Smooth muscle cell (in vitro differentiated cells): Measurements from ENCODE around the gene EXOSC7. TPM values are rescaled to one million over a fixed set of nuclear protein-coding genes. Genes with fewer than 3 reads are reported as not detected.

Source experiments
- DNase-seq: peaks from one replicate; lab custom pipeline; 2025; ENCODE audit not compliant: unreplicated experiment; lab: John Stamatoyannopoulos, UW
- H2AFZ ChIP-seq: fragments of 200-600 bp; sonication (generic); 2 replicates; pipeline ENCODE4 v1.6.0; 2016; ENCODE audit warnings: antibody characterized with exemption, low read depth, mild to moderate bottlenecking
- H3F3A ChIP-seq: fragments of 200-600 bp; sonication (generic); 2 replicates; pipeline ENCODE4 v1.6.0; 2017; ENCODE audit warnings: antibody characterized with exemption, low read depth
- H3K27ac ChIP-seq: fragments of 200-600 bp; sonication (generic); 2 replicates; pipeline ENCODE4 v1.5.1; 2016; ENCODE audit warnings: low read depth, mild to moderate bottlenecking
- H3K27me3 ChIP-seq: fragments of 200-600 bp; sonication (generic); 2 replicates; pipeline ENCODE4 v1.6.1; 2016; ENCODE audit warnings: low read depth, mild to moderate bottlenecking
- H3K36me3 ChIP-seq: fragments of 200-600 bp; sonication (generic); 2 replicates; pipeline ENCODE4 v1.5.1; 2016; ENCODE audit warnings: low read depth
- H3K4me1 ChIP-seq: fragments of 200-600 bp; sonication (generic); 2 replicates; pipeline ENCODE4 v1.5.1; 2016; ENCODE audit warnings: low read depth
- H3K4me2 ChIP-seq: fragments of 200-600 bp; sonication (generic); 2 replicates; pipeline ENCODE4 v1.6.0; 2016; ENCODE audit warnings: mild to moderate bottlenecking
- H3K4me3 ChIP-seq: fragments of 200-600 bp; sonication (generic); 2 replicates; pipeline ENCODE4 v1.5.1; 2016; ENCODE audit warnings: mild to moderate bottlenecking
- H3K79me2 ChIP-seq: fragments of 200-600 bp; sonication (generic); 2 replicates; pipeline ENCODE4 v1.6.0; 2016; ENCODE audit warnings: low read depth, mild to moderate bottlenecking
- H3K9ac ChIP-seq: fragments of 200-600 bp; sonication (generic); 2 replicates; pipeline ENCODE4 v1.6.0; 2016; ENCODE audit warnings: low read depth
- H3K9me3 ChIP-seq: fragments of 200-600 bp; sonication (generic); replicated peaks from 2 replicates; pipeline ENCODE4 v1.5.1; 2016; ENCODE audit warnings: low read depth
- H4K20me1 ChIP-seq: fragments of 200-600 bp; sonication (generic); 2 replicates; pipeline ENCODE4 v1.6.0; 2016; ENCODE audit warnings: low read depth
- CTCF ChIP-seq: fragments of 200-600 bp; sonication (generic); IDR thresholded peaks from 2 replicates; pipeline ENCODE4 v1.5.1; 2017; ENCODE audit warnings: borderline replicate concordance, mild to moderate bottlenecking, antibody characterized with exemption; ENCODE audit not compliant: insufficient read depth, poor library complexity, severe bottlenecking
- WGBS: methylation state at CpG from one replicate; pipeline ENCODE4 v1.1.7; 2016; ENCODE audit warnings: low lambda C conversion rate; 5-methylcytosine and 5-hydroxymethylcytosine counted together
- polyA plus RNA-seq: library from polyadenylated mRNA; unstranded; fragments of >200 nt; fragmentation: Nextera tagmentation; extraction: Ambion mirVana; gene quantifications from 2 replicates; pipeline ENCODE4 v1.2.1, GENCODE V29; 2016
- total RNA-seq: library from RNA; depleted of rRNA; stranded (reverse); fragments of >200 nt; gene quantifications from 2 replicates; pipeline ENCODE4 v1.2.3, GENCODE V29; 2014

EXOSC7 gene
- total and polyA plus RNA-seq, 2 experiments from 2014 or later: 42.2 to 49.0 TPM

- H4K20me1 ChIP-seq: peaks cover 94% of the 10 kb centered on the region
- H3K36me3 ChIP-seq: no peaks in the 10 kb centered on the region
- no peak for DNase-seq
- H3K27me3 ChIP-seq: no peaks in the 10 kb centered on the region
- no peak overlapping the region for H3K9ac ChIP-seq
- H3K79me2 ChIP-seq: peaks cover 9% of the 10 kb centered on the region
- H2AFZ ChIP-seq: no peak overlapping the region
- WGBS: 85% methylated on average over 7 of the region's 7 CpGs
- TF ChIP-seq CTCF: no peak
- H3F3A ChIP-seq: no peaks in the 10 kb centered on the region
- H3K4me2 ChIP-seq: no peak overlapping the region
- no peak overlapping the region for H3K4me3 ChIP-seq
- no peak overlapping the region for H3K27ac ChIP-seq
- H3K9me3 ChIP-seq: no peaks in the 10 kb centered on the region
- no peaks in the 10 kb centered on the region for H3K4me1 ChIP-seq
Measured at GRCh38 chr3:44958386-44958785, 17.7 kb upstream of the EXOSC7 start.

GRCh38 chr3:44960387-44961026 is 15.5 kb upstream of the EXOSC7 start:
- Histone ChIP-seq H3K36me3 (no peaks in the 10 kb centered on the region), H2AFZ (no peak overlapping the region), H3K4me2 (no peak overlapping the region), H3K79me2 (peaks cover 19% of the 10 kb centered on the region), H3K27me3 (no peaks in the 10 kb centered on the region), H3K4me3 (no peak overlapping the region), H3K27ac (no peak overlapping the region), H3K9ac (no peak overlapping the region), H4K20me1 (peaks cover 96% of the 10 kb centered on the region), H3F3A (no peaks in the 10 kb centered on the region), H3K4me1 (no peaks in the 10 kb centered on the region), H3K9me3 (no peaks in the 10 kb centered on the region)
- 96% methylated on average over 3 of the region's 3 CpGs for WGBS
- no peak for DNase-seq
- no peak for TF ChIP-seq CTCF

GRCh38 chr3:44961888-44962287 is 14.2 kb upstream of the EXOSC7 start:
- Histone ChIP-seq H3K79me2 (peaks cover 22% of the 10 kb centered on the region), H2AFZ (no peak overlapping the region), H3K4me3 (no peak overlapping the region), H3K36me3 (no peaks in the 10 kb centered on the region), H3F3A (no peaks in the 10 kb centered on the region), H3K9ac (no peak overlapping the region), H3K27ac (no peak overlapping the region), H3K27me3 (no peaks in the 10 kb centered on the region), H3K4me2 (no peak overlapping the region), H3K9me3 (no peaks in the 10 kb centered on the region), H4K20me1 (peaks cover 97% of the 10 kb centered on the region), H3K4me1 (no peaks in the 10 kb centered on the region)
- DNase-seq: no peak
- WGBS: 83% methylated on average over 3 of the region's 3 CpGs
- TF ChIP-seq CTCF: no peak
